Vagina (tissue), 2 donors: Measurements from ENCODE around the gene ACOXL. TPM values are rescaled to one million over a fixed set of nuclear protein-coding genes. Genes with fewer than 3 reads are reported as not detected.

Experiments used
- DNase-seq, 2 donors: peaks; one replicate each; pipeline ENCODE4 v3.0.0-alpha.2; 2017; ENCODE audit errors: extremely low spot score in 2 of 2
- H3K27ac ChIP-seq: fragments of 200-600 bp; sonication (generic); one replicate; pipeline ENCODE4 v1.5.1; 2019
- H3K27me3 ChIP-seq: fragments of 200-600 bp; sonication (generic); one replicate; pipeline ENCODE4 v1.5.1; 2019
- H3K36me3 ChIP-seq, 2 donors: fragments of 200-600 bp; sonication (generic); one replicate each; pipeline ENCODE4 v1.5.1; 2017 to 2019
- H3K4me1 ChIP-seq: fragments of 200-600 bp; sonication (generic); one replicate; pipeline ENCODE4 v1.5.1; 2019
- H3K4me3 ChIP-seq, 2 donors: fragments of 200-600 bp; sonication (generic); 1 replicate in 1 of 2; 2 replicates in 1 of 2; pipeline ENCODE4 v1.5.1; 2016 to 2019
- H3K9me3 ChIP-seq: fragments of 200-600 bp; sonication (generic); one replicate; pipeline ENCODE4 v1.5.1; 2019
- POLR2A ChIP-seq, 2 donors: fragments of 450-650 bp; IDR thresholded peaks; one replicate each; pipeline ENCODE4 v1.6.1; 2017; ENCODE audit warnings: antibody characterized with exemption in 2 of 2, mild to moderate bottlenecking in 2 of 2, moderate library complexity in 2 of 2
- POLR2AphosphoS5 ChIP-seq, 2 donors: sonication (generic); formaldehyde crosslinking; IDR thresholded peaks; one replicate each; pipeline ENCODE4 v1.9.0; 2017; ENCODE audit warnings: antibody characterized with exemption in 2 of 2, mild to moderate bottlenecking in 2 of 2, low read depth in 1 of 2; ENCODE audit not compliant: insufficient read depth in 1 of 2
- intact Hi-C: fragments of 100-400 bp; cut with DNase I; formaldehyde crosslinking; loops from one replicate; pipeline ENCODE4 v1.15.1; 2023
- total RNA-seq: library from RNA; depleted of rRNA; stranded (reverse); fragments of >200 nt; gene quantifications from one replicate; pipeline ENCODE4 v1.2.3, GENCODE V29; 2016
- TF ChIP-seq, protein P1 (sequence below), 3 experiments: fragments of 450-650 bp in 2 of 3; fragments of 200-600 bp in 1 of 3; sonication (generic) in 1 of 3; IDR thresholded peaks; one replicate each; pipeline ENCODE4 v1.5.1; 2017 to 2019; ENCODE audit warnings: antibody characterized with exemption in 3 of 3, mild to moderate bottlenecking in 2 of 3, moderate library complexity in 2 of 3

Gene ACOXL
- total RNA-seq, 1 donor from 2014 or later: not detected

DNA sequence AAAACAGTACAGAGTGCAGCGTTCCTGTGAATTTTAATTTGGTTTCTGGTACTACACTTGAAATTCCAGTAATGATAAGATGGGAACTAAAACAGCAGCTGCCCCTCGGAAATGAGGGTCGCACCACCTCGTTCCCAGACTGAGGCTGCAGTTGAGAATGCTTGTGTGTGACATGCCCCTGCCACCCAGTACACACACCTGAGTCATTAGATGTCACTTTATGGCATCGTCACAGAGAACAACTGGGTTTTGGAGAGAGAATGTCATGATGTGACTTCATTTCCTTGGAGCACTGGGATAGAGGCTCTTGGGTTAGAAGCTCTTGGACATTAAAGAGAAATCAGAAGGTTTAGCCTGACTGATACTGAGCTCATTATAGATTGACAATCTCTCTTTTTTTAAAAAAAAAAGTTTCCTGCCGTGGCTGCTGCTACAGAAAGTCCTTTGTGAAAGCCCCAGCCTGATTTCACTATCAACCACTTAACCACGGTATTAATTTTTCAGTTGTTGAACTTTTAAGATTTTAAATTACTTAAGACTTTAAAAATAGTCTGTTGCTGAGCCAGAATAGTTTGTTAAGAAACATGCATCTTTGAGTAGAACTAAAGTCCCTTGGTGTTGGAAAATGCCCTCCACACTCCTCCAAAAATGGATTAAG, 412.9 kb downstream of the ACOXL start:
- TF ChIP-seq POLR2AphosphoS5 (IDR thresholded peaks at IDR 0.05; ENCODE audit: insufficient read depth in 1 of 2, low read depth in 1 of 2) (no peak), POLR2A (IDR thresholded peaks at IDR 0.05) (no peak)
- TF ChIP-seq, protein P1, sequence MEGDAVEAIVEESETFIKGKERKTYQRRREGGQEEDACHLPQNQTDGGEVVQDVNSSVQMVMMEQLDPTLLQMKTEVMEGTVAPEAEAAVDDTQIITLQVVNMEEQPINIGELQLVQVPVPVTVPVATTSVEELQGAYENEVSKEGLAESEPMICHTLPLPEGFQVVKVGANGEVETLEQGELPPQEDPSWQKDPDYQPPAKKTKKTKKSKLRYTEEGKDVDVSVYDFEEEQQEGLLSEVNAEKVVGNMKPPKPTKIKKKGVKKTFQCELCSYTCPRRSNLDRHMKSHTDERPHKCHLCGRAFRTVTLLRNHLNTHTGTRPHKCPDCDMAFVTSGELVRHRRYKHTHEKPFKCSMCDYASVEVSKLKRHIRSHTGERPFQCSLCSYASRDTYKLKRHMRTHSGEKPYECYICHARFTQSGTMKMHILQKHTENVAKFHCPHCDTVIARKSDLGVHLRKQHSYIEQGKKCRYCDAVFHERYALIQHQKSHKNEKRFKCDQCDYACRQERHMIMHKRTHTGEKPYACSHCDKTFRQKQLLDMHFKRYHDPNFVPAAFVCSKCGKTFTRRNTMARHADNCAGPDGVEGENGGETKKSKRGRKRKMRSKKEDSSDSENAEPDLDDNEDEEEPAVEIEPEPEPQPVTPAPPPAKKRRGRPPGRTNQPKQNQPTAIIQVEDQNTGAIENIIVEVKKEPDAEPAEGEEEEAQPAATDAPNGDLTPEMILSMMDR (IDR thresholded peaks at IDR 0.05): no peak
- no peaks in the 10 kb centered on the region for H3K9me3 ChIP-seq
- no peaks in the 10 kb centered on the region for H3K27me3 ChIP-seq
- no peak overlapping the region for H3K4me3 ChIP-seq
- no peak for DNase-seq
- H3K36me3 ChIP-seq: peaks cover 0 to 5% of the 10 kb centered on the region in 2 donors
- no peak overlapping the region for H3K27ac ChIP-seq
- intact Hi-C loops: no loop called here
- H3K4me1 ChIP-seq: peaks cover 14% of the 10 kb centered on the region

- Histone ChIP-seq H3K36me3 (peaks cover 0 to 12% of the 10 kb centered on the region in 2 donors), H3K9me3 (no peaks in the 10 kb centered on the region), H3K4me1 (peaks cover 14% of the 10 kb centered on the region), H3K27ac (no peak overlapping the region), H3K27me3 (no peaks in the 10 kb centered on the region), H3K4me3 (no peak overlapping the region)
- intact Hi-C loops: no loop called here
- no peak for DNase-seq
- TF ChIP-seq, protein P1 (IDR thresholded peaks at IDR 0.05): no peak
- no peak for TF ChIP-seq POLR2A (IDR thresholded peaks at IDR 0.05)
- no peak for TF ChIP-seq POLR2AphosphoS5 (IDR thresholded peaks at IDR 0.05; ENCODE audit: insufficient read depth in 1 of 2, low read depth in 1 of 2)
Observed at GRCh38 chr2:111145951-111146350, 413.6 kb downstream of the ACOXL start.

- no peaks in the 10 kb centered on the region for H3K27me3 ChIP-seq
- intact Hi-C loops: no loop called here
- no peak for TF ChIP-seq POLR2AphosphoS5 (IDR thresholded peaks at IDR 0.05; ENCODE audit: insufficient read depth in 1 of 2, low read depth in 1 of 2)
- no peak for TF ChIP-seq POLR2A (IDR thresholded peaks at IDR 0.05)
- TF ChIP-seq, protein P1 (IDR thresholded peaks at IDR 0.05): no peak
- no peak for DNase-seq
- no peak overlapping the region for H3K4me3 ChIP-seq
- H3K9me3 ChIP-seq: no peaks in the 10 kb centered on the region
- peaks cover 14% of the 10 kb centered on the region for H3K4me1 ChIP-seq
- H3K27ac ChIP-seq: no peak overlapping the region
- peaks cover 0 to 21% of the 10 kb centered on the region in 2 donors for H3K36me3 ChIP-seq
Observed at GRCh38 chr2:111148225-111148873, 416.0 kb downstream of the ACOXL start.

DNA sequence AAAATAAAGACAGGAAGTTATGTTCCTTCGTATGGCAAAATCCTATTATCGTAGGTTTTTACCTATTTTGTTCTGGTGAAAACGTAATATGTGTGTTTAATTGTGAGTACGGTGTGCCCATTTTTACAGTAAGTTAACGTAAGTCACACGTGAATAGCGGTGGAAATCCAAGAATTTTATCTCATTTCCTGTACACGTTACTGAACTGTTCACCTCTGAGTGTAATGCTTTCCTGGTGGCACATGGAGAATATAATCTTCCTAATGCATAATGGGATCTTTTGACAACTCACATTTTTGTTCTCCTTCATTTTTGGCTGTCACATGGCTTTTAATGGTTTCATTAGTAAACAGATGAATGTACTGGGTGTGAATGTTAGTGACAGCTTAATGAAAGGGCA, 416.6 kb downstream of the ACOXL start:
- intact Hi-C loops: no loop called here
- TF ChIP-seq POLR2A (IDR thresholded peaks at IDR 0.05): no peak
- peak in 1 of 2 donors; percentile 45 for TF ChIP-seq POLR2AphosphoS5 (IDR thresholded peaks at IDR 0.05; ENCODE audit: insufficient read depth in 1 of 2, low read depth in 1 of 2)
- no peak for DNase-seq
- Histone ChIP-seq H3K9me3 (no peaks in the 10 kb centered on the region), H3K4me1 (peaks cover 14% of the 10 kb centered on the region), H3K4me3 (no peak overlapping the region), H3K36me3 (peaks cover 0 to 21% of the 10 kb centered on the region in 2 donors), H3K27ac (no peak overlapping the region), H3K27me3 (no peaks in the 10 kb centered on the region)

DNA sequence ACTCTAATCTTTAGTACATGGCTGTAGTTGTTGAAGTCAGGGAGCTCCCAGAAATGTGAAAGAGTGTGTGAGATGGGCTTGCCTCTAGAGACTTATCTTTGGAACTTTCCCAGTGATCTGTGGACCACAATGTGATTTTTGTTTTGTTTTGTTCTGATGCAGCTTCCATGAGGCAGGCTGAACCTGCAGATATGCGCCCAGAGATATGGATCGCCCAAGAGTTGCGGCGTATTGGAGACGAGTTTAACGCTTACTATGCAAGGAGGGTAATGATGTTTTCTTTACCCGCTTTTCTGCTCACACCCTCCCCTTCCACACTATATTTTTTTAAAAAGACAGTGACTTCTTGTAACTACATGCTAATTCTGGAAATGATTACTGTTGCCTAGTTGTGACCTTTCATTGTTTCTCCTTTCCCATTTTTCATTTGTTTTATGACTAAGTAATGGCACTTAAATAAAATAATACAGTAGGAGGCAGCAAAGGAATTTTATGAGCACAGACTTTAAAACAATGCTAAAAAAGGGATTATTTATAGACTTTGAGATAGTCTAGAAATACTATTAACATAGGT, 417.6 kb downstream of the ACOXL start:
- H3K4me1 ChIP-seq: peaks cover 9% of the 10 kb centered on the region
- TF ChIP-seq, protein P1 (IDR thresholded peaks at IDR 0.05): no peak
- TF ChIP-seq POLR2AphosphoS5 (IDR thresholded peaks at IDR 0.05; ENCODE audit: insufficient read depth in 1 of 2, low read depth in 1 of 2) (no peak), POLR2A (IDR thresholded peaks at IDR 0.05) (no peak)
- intact Hi-C loops: no loop called here
- no peaks in the 10 kb centered on the region for H3K27me3 ChIP-seq
- no peak overlapping the region for H3K27ac ChIP-seq
- no peak overlapping the region for H3K4me3 ChIP-seq
- no peaks in the 10 kb centered on the region for H3K9me3 ChIP-seq
- H3K36me3 ChIP-seq: peaks cover 0 to 21% of the 10 kb centered on the region in 2 donors
- no peak for DNase-seq
